COLO668 (cell line): ENCODE data around the gene ETV6.

Source experiments
- DNase-seq: peaks from one replicate; lab custom pipeline; 2025; ENCODE audit not compliant: unreplicated experiment; lab: John Stamatoyannopoulos, UW

Gene ETV6

GRCh38 chr12:11797317-11797913 is 147.9 kb downstream of the ETV6 start:
- DNase-seq: no peak

- DNase-seq: no peak
These were observed 148.7 kb downstream of the ETV6 start for GRCh38 chr12:11798006-11798708.

- no peak for DNase-seq
These were observed 149.5 kb downstream of the ETV6 start for GRCh38 chr12:11798856-11799501.

- no peak for DNase-seq
These were observed 150.0 kb downstream of the ETV6 start for GRCh38 chr12:11799502-11799873.

GRCh38 chr12:11801643-11802042 is 152.2 kb downstream of the ETV6 start:
- no peak for DNase-seq

GRCh38 chr12:11804130-11804529 is 154.7 kb downstream of the ETV6 start:
- DNase-seq: no peak

GRCh38 chr12:11805043-11805442 is 155.6 kb downstream of the ETV6 start:
- no peak for DNase-seq

- peak; percentile 18 for DNase-seq
These were observed 156.2 kb downstream of the ETV6 start for GRCh38 chr12:11805680-11806079.

GRCh38 chr12:11807458-11807857 is 158.0 kb downstream of the ETV6 start:
- peak; percentile 19 for DNase-seq

GRCh38 chr12:11808931-11809330 is 159.5 kb downstream of the ETV6 start:
- DNase-seq: no peak

GRCh38 chr12:11810206-11810545 is 160.7 kb downstream of the ETV6 start:
- DNase-seq: no peak

- no peak for DNase-seq
These were observed 161.5 kb downstream of the ETV6 start for GRCh38 chr12:11811008-11811407.

- no peak for DNase-seq
These were observed 162.7 kb downstream of the ETV6 start for GRCh38 chr12:11812241-11812585.

- peak; percentile 37 for DNase-seq
These were observed 163.3 kb downstream of the ETV6 start for GRCh38 chr12:11812586-11813437.

GRCh38 chr12:11813438-11813813 is 164.0 kb downstream of the ETV6 start:
- no peak for DNase-seq

GRCh38 chr12:11814374-11814773 is 164.9 kb downstream of the ETV6 start:
- peak; percentile 44 for DNase-seq

GRCh38 chr12:11815397-11815796 is 165.9 kb downstream of the ETV6 start:
- no peak for DNase-seq

GRCh38 chr12:11819643-11820042 is 170.2 kb downstream of the ETV6 start:
- no peak for DNase-seq

GRCh38 chr12:11820476-11820875 is 171.0 kb downstream of the ETV6 start:
- no peak for DNase-seq

GRCh38 chr12:11821386-11822080 is 172.1 kb downstream of the ETV6 start:
- DNase-seq: no peak
